Ovary (tissue), 3 donors: ENCODE results near the gene ACCS.

Experiments used
- CTCF ChIP-seq, 3 donors: fragments of 450-650 bp in 2 of 3; fragments of 200-600 bp in 1 of 3; IDR thresholded peaks; one replicate each; pipeline versions ENCODE4 v1.5.1 to v1.8.0; 2016 to 2022; ENCODE audit warnings: antibody characterized with exemption in 3 of 3, mild to moderate bottlenecking in 1 of 3
- EP300 ChIP-seq: sonication (generic); formaldehyde crosslinking; IDR thresholded peaks from one replicate; pipeline ENCODE4 v1.6.1; 2017; ENCODE audit warnings: antibody characterized with exemption
- donor health status: DM: no; HTN: no; CAD: no.

GRCh38 chr11:44024977-44025376, 41.1 kb upstream of the ACCS start:
- TF ChIP-seq CTCF (IDR thresholded peaks at IDR 0.05) (no peak), EP300 (no peak)
